ENCODE results near the gene CDC42EP2.

CDC42EP2 gene

DNA sequence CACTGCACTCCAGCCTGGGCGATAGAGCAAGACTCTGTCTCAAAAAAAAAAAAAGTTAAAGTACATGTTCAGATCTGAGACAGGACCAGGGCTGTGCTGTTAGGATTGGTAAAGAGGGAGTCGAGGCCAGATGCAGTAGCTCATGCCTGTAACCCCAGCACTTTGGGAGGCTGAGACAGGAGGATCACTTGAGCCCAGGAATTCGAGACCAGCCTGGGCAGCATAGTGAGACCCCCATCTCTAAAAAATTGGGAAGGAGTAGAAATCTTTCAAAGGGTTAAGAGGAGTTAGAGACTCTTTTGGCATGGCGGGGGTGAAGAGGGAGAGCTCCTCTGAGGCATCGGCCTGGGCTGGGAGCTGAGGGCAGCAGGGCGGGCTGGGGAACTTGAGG, 56.0 kb downstream of the CDC42EP2 start:
- H3K4me3 ChIP-seq (ENCODE audit: low read depth, low read length) = no peak overlapping the region
- no peak for TF ChIP-seq CTCF (IDR thresholded peaks at IDR 0.05; ENCODE audit: low read depth, low read length)
